ENCODE measurements around the gene VPS26C. TPM values are rescaled to one million over a fixed set of nuclear protein-coding genes. Genes with fewer than 3 reads are reported as not detected.

The VPS26C gene
- total and polyA plus RNA-seq, 2 of the 13 experiments (the other 11 are each of a cell fraction or from before 2014, with no cell fraction given) = 30.3 to 39.7 TPM

- no peaks in the 10 kb centered on the region for H3K27me3 ChIP-seq (ENCODE audit: control insufficient read depth in 1 of 2, insufficient read depth in 2 of 2, low read length in 2 of 2)
- DNase-seq (ENCODE audit: low spot score) (no peak), ATAC-seq (no peak), FAIRE-seq (no peak)
- TF ChIP-seq ZNF724P (CRISPR knock-in tag; IDR thresholded peaks at IDR 0.05; ENCODE audit: borderline replicate concordance) (no peak), HNRNPK (IDR thresholded peaks at IDR 0.05; ENCODE audit: low read depth, low read length, poor library complexity, severe bottlenecking) (peak; percentile 89), PCBP1 (IDR thresholded peaks at IDR 0.05; ENCODE audit: borderline replicate concordance, low read depth, low read length) (0 out of 2 replicates have a peak, but pooled peaks have one; percentile 55)
- no TSS peak for BruUV-seq (replicated peaks)
- no peak overlapping the region for H3K27ac ChIP-seq (ENCODE audit: extremely low read length, insufficient read depth, low read length)
- H3K4me2 ChIP-seq (ENCODE audit: low read depth, low read length) = no peak overlapping the region
- in situ Hi-C loops (cut with HindIII; ENCODE audit: extremely low pct_ligation_motif_present, low pct_unique_long_range_greater_than_20kb) = no loop called here
- no peaks in the 10 kb centered on the region for H3K79me2 ChIP-seq (ENCODE audit: insufficient read depth, low read length)
- H3K36me3 ChIP-seq (replicated peaks in 1 of 2; ENCODE audit: control insufficient read depth in 1 of 2, insufficient read depth in 2 of 2, low read length in 2 of 2) = no peaks in the 10 kb centered on the region
- ChIA-PET CTCF (ENCODE audit: low intra/inter-chr PET ratio, low total read pairs) (no interaction called here), POLR2A (no interaction called here)
- intact Hi-C loops (cut with micrococcal nuclease; ENCODE audit: unreplicated experiment) = no loop called here
- no peak overlapping the region for H3K9ac ChIP-seq (ENCODE audit: insufficient read depth, low read depth, low read length)
- 90% methylated on average over 1 of the region's 1 CpG for WGBS (ENCODE audit: low lambda C conversion rate)
- H3K4me1 ChIP-seq (ENCODE audit: insufficient read depth, low read length) = peaks cover 46% of the 10 kb centered on the region
- H3K9me3 ChIP-seq (ENCODE audit: low read length) = no peaks in the 10 kb centered on the region
- no peak overlapping the region for H2AFZ ChIP-seq (ENCODE audit: low read length)
- no peak overlapping the region for H3K4me3 ChIP-seq (replicated peaks in 1 of 3; ENCODE audit: insufficient read depth in 1 of 3, low read depth in 2 of 3, low read length in 3 of 3)
- no peaks in the 10 kb centered on the region for H4K20me1 ChIP-seq (ENCODE audit: insufficient read depth, low read length)
Observed at GRCh38 chr21:37210799-37211198, 56.3 kb downstream of the VPS26C start.

GRCh38 chr21:37210130-37210529 is 57.0 kb downstream of the VPS26C start:
- CTCF ChIA-PET (ENCODE audit: low intra/inter-chr PET ratio, low total read pairs) = no interaction called here
- no peak for TF ChIP-seq FIP1L1 (IDR thresholded peaks at IDR 0.05; ENCODE audit: borderline replicate concordance, insufficient read depth, low read depth, low read length)
- TF ChIP-seq ATRX (CRISPR knock-in tag; IDR thresholded peaks at IDR 0.05; ENCODE audit: borderline replicate concordance) = no peak
- TF ChIP-seq KMT2B (CRISPR knock-in tag; IDR thresholded peaks at IDR 0.05) = no peak
- TF ChIP-seq NAIF1 (CRISPR knock-in tag; IDR thresholded peaks at IDR 0.05; ENCODE audit: borderline replicate concordance) = no peak
- no peak for TF ChIP-seq BRCA1 (CRISPR knock-in tag; IDR thresholded peaks at IDR 0.05)
- TF ChIP-seq MXD3 (CRISPR knock-in tag; IDR thresholded peaks at IDR 0.05) = no peak
- no peak for TF ChIP-seq ZBTB37 (CRISPR knock-in tag; IDR thresholded peaks at IDR 0.05)
- TF ChIP-seq DDIT3 (CRISPR knock-in tag; IDR thresholded peaks at IDR 0.05) = no peak
- TF ChIP-seq ETV6 (CRISPR knock-in tag; conservative IDR thresholded peaks at IDR 0.05) = no peak
- no peak for TF ChIP-seq DPF2 (CRISPR knock-in tag; IDR thresholded peaks at IDR 0.05; ENCODE audit: borderline replicate concordance, low read depth)
- no peak for TF ChIP-seq ZNF619 (CRISPR knock-in tag; IDR thresholded peaks at IDR 0.05)
- no peak for TF ChIP-seq ZNF713 (CRISPR knock-in tag; IDR thresholded peaks at IDR 0.05)

More at GRCh38 chr21:37210130-37210529, 57.0 kb downstream of the VPS26C start:
- Histone ChIP-seq H3K9me3 (ENCODE audit: low read length) (no peaks in the 10 kb centered on the region), H3K4me1 (ENCODE audit: insufficient read depth, low read length) (peaks cover 50% of the 10 kb centered on the region), H3K27me3 (ENCODE audit: control insufficient read depth in 1 of 2, insufficient read depth in 2 of 2, low read length in 2 of 2) (no peaks in the 10 kb centered on the region), H3K36me3 (replicated peaks in 1 of 2; ENCODE audit: control insufficient read depth in 1 of 2, insufficient read depth in 2 of 2, low read length in 2 of 2) (no peaks in the 10 kb centered on the region), H3K9ac (ENCODE audit: insufficient read depth, low read depth, low read length) (no peak overlapping the region), H3K4me3 (replicated peaks in 1 of 3; ENCODE audit: insufficient read depth in 1 of 3, low read depth in 2 of 3, low read length in 3 of 3) (no peak overlapping the region), H3K4me2 (ENCODE audit: low read depth, low read length) (no peak overlapping the region), H2AFZ (ENCODE audit: low read length) (no peak overlapping the region), H4K20me1 (ENCODE audit: insufficient read depth, low read length) (no peaks in the 10 kb centered on the region), H3K79me2 (ENCODE audit: insufficient read depth, low read length) (no peaks in the 10 kb centered on the region), H3K27ac (ENCODE audit: extremely low read length, insufficient read depth, low read length) (no peak overlapping the region)
- FAIRE-seq (no peak), ATAC-seq (no peak), DNase-seq (ENCODE audit: low spot score) (no peak)
- intact Hi-C loops (cut with micrococcal nuclease; ENCODE audit: unreplicated experiment) = no loop called here
- WGBS (ENCODE audit: low lambda C conversion rate) = 92% methylated on average over 7 of the region's 7 CpGs
- no TSS peak for BruUV-seq (replicated peaks)
- in situ Hi-C loops (cut with HindIII; ENCODE audit: extremely low pct_ligation_motif_present, low pct_unique_long_range_greater_than_20kb) = no loop called here
- POLR2A ChIA-PET = interaction anchor here (0.9 kb wide), 1 partner anchor 11 kb away, joined by 3 read pairs; no protein-coding TSS in a partner anchor

Data from HepG2 (cell line).